Measurements from ENCODE around the gene BEND3.

DNA sequence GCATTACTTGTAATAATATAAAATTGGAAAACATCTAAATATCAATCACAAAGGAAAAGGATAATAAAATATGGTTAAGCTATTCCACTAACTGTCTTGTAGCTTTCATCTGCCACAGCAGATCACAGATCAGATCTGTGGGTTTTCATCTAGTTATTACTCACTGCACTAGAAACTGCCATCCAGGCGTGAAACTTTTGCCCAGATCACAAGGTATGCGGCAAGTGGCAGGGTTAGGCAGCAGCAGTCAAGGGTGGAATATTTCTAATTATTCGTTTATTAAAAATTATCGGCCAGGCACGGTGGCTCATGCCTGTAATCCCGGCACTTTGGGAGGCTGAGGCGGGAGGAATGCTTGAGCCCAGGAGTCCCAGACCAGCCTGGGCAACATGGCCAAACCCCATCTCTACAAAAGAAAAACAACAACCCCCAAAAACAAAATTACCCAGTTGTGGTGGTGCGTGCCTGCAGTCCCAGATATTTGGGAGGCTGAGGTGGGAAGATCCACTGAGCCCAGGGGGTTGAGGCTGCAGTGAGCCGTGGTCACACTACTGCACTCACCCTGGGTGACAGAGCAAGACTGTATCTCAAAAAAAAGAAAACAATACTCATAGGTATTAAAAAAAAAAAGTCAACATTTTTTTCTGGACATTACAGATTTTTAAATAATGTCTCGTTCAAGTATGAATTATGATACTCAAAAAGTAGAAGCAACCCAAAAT lies 32.1 kb downstream of the BEND3 start:
- TF ChIP-seq, protein P1, sequence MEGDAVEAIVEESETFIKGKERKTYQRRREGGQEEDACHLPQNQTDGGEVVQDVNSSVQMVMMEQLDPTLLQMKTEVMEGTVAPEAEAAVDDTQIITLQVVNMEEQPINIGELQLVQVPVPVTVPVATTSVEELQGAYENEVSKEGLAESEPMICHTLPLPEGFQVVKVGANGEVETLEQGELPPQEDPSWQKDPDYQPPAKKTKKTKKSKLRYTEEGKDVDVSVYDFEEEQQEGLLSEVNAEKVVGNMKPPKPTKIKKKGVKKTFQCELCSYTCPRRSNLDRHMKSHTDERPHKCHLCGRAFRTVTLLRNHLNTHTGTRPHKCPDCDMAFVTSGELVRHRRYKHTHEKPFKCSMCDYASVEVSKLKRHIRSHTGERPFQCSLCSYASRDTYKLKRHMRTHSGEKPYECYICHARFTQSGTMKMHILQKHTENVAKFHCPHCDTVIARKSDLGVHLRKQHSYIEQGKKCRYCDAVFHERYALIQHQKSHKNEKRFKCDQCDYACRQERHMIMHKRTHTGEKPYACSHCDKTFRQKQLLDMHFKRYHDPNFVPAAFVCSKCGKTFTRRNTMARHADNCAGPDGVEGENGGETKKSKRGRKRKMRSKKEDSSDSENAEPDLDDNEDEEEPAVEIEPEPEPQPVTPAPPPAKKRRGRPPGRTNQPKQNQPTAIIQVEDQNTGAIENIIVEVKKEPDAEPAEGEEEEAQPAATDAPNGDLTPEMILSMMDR (conservative IDR thresholded peaks at IDR 0.05 in 1 of 2, IDR thresholded peaks at IDR 0.05 in 1 of 2; ENCODE audit: extremely low read depth in 1 of 2, insufficient read depth in 1 of 2, low read depth in 1 of 2, low read length in 2 of 2), result no peak
- TF ChIP-seq EZH2 (IDR thresholded peaks at IDR 0.05; ENCODE audit: borderline replicate concordance, low read length), result no peak

Data from mammary epithelial cell (primary cell).